GM20000 (cell line): ENCODE measurements around the gene CYTIP.

Experiments used
- DNase-seq: peaks from one replicate; pipeline ENCODE4 v3.0.0; 2012; ENCODE audit warnings: low spot score
- CTCF ChIP-seq: IDR thresholded peaks from 2 replicates; pipeline ENCODE4 v1.5.1; 2012; ENCODE audit warnings: mild to moderate bottlenecking, control low read depth; ENCODE audit errors: extremely low read depth, missing control alignments

The CYTIP gene

GRCh38 chr2:157480182-157480961, 36.5 kb upstream of the CYTIP start:
- DNase-seq, result no peak
- TF ChIP-seq CTCF, result no peak

GRCh38 chr2:157479081-157480027, 35.5 kb upstream of the CYTIP start:
- no peak for TF ChIP-seq CTCF

GRCh38 chr2:157477919-157478318, 34.0 kb upstream of the CYTIP start:
- no peak for TF ChIP-seq CTCF
- DNase-seq, result no peak

More at GRCh38 chr2:157479081-157480027, 35.5 kb upstream of the CYTIP start:
- DNase-seq, result no peak

GRCh38 chr2:157476953-157477709, 33.2 kb upstream of the CYTIP start:
- TF ChIP-seq CTCF, result no peak
- no peak for DNase-seq

GRCh38 chr2:157475722-157476390, 32.0 kb upstream of the CYTIP start:
- DNase-seq, result no peak
- TF ChIP-seq CTCF, result no peak

- TF ChIP-seq CTCF, result no peak
- no peak for DNase-seq
These were observed 29.7 kb upstream of the CYTIP start for GRCh38 chr2:157473581-157473980.
